GM12892 (cell line): ENCODE measurements around the gene TUBGCP2.
A peak's percentile ranks its signal among the peaks of the same experiment; 100 is the strongest.

Experiments used
- DNase-seq: peaks from one replicate; pipeline ENCODE4 v3.0.0; 2011; ENCODE audit not compliant: insufficient read length
- FAIRE-seq: peaks from 2 replicates; lab custom pipeline; 2011; peaks lifted over from hg19 to GRCh38; lab: Jason Lieb, UNC
- POLR2A ChIP-seq: IDR thresholded peaks from 2 replicates; pipeline ENCODE4 v1.6.1; 2011; ENCODE audit warnings: low read depth, low read length, control low read depth
- POLR2AphosphoS5 ChIP-seq: IDR thresholded peaks from 2 replicates; pipeline ENCODE4 v1.6.1; 2011; ENCODE audit warnings: low read depth, low read length, control low read depth
- TAF1 ChIP-seq: IDR thresholded peaks from 2 replicates; pipeline ENCODE4 v1.6.1; 2011; ENCODE audit warnings: low read depth, mild to moderate bottlenecking, control low read depth, low read length, borderline replicate concordance

The TUBGCP2 gene

DNA sequence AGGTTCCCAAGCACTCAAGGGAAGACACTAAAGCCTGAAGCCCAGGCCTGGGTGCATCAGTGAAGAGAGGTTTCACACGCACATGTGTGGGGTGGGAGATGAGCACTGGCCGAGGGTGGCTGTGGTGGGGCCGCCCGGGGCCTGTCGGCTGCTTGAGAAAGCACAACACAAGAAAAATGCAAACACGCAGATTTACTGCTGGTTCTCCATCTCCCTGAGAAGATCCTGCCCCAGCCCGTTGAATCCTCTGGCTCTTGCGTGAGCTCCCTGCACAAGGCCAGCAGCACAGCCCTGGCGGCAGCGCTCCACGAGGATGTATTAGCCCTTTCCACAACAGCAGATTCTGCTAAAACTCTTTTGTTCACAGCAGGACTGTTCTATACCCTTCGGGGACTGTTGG lies 6.2 kb upstream of the TUBGCP2 start:
- TF ChIP-seq TAF1 (no peak), POLR2A (no peak), POLR2AphosphoS5 (no peak)
- no peak for FAIRE-seq
- DNase-seq = no peak

DNA sequence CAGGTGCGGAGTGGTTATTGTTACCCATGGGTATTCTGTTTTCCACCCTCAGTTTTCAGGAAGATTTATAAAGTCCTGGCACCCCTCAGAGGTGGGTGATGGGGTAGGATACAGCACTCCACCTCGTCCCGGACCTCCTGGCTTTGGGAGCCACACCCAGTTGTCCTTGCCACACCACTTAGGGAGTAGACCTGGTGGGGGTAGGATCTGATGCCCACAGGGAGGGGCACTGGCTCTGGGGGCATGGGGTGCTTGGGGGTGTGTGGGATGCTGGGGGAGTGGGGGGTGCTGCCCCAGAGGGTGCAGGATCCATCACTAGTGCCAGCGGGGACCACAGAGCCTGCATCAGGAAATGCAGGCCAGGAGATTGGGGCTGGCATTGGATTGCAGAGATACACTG lies 4.5 kb upstream of the TUBGCP2 start:
- TF ChIP-seq TAF1 (no peak), POLR2AphosphoS5 (no peak), POLR2A (no peak)
- DNase-seq (no peak), FAIRE-seq (no peak)

DNA sequence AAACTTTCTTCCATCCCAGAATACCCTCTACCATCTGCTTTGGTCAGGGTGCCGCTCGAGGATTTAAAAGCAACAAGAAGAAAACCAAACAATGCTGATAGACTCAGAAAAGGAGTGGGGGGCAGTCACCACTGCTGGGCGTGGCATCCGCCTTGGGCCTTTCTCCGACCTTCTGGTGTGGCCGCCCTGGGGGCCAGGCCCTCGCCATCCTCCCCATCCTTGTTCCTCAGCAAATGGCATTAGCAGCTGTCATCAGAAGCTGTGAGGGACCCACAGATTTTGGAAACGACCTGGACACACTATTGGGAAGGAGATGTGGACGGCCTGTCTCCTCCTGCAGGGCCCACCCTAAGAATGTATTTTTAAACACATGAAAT lies 4.1 kb upstream of the TUBGCP2 start:
- TF ChIP-seq TAF1 (no peak), POLR2AphosphoS5 (no peak), POLR2A (no peak)
- FAIRE-seq (no peak), DNase-seq (no peak)

DNA sequence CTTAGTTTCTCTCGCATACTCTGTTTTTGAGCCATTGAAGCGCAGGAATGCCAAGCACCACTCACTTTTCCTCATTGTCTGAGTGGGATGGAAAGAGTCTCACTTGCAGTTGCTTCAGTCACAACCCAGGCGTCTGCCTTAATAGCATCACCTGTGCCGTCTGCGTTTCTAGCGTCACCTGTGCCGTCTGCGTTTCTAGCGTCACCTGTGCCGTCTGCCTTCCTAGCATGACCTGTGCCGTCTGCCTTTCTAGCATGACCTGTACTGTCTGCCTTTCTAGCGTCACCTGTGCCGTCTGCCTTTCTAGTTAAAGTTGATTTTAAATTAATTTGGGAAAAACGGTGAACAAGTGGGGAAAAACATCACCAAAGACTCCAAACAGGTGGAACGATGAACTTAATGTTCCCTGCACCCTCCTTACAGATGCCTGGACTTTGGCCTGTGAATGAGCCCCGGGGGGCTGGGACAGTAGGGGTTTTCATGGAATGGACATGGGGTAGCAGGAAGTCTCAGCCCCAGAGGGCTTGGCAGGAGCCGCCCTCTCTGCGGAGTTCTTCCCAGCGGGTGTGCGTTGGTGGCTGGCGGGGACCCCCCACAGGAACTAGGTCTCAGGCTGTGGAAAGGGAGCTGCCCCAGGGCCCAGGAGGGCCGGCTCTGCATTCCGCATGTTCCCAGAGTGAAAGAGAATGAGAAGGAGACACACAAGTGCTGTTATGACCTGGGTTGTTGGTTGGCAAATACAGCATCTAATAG lies 3.5 kb upstream of the TUBGCP2 start:
- FAIRE-seq (no peak), DNase-seq (no peak)
- TF ChIP-seq TAF1 = no peak
- no peak for TF ChIP-seq POLR2AphosphoS5
- no peak for TF ChIP-seq POLR2A

DNA sequence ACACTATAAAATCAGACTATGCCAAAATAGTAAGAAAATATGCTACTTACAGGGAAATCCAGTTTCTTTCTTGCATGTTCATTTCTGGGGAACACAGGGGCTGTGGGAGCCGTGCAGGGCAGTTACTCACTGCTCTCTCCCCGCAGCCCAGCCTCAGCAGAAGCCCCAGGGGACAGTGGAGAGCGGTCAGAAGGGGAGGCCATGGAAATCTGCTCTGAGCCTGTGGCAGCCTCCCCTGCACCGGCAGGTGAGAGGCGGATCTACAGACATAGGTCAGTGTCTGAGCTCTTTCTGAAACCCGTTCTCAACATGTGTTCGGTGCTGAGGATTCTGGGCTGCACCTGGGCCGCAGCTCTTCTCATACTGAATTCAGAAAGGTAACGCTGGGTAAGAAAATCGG lies 2.9 kb upstream of the TUBGCP2 start:
- TF ChIP-seq TAF1 (no peak), POLR2A (no peak), POLR2AphosphoS5 (no peak)
- FAIRE-seq (no peak), DNase-seq (no peak)

DNA sequence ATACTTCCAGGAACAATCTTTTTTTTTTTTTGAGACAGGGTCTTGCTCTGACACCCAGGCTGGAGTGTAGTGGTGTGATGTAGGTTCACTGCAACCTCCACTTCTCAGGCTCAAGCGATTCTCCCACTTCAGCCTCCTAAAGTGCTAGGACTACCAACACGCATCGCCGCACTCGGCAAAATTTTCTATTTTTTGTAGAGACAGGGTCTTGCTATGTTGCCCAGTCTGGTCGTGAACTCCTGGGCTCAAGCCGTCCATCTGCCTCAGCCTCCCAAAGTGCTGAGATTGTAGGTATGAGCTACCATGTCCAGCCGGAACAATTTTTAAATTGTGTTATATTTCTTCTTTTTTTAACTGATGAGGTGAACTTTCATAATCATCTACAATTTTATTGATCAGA lies 2.1 kb upstream of the TUBGCP2 start:
- no peak for DNase-seq
- TF ChIP-seq POLR2AphosphoS5 = no peak
- FAIRE-seq = no peak

DNA sequence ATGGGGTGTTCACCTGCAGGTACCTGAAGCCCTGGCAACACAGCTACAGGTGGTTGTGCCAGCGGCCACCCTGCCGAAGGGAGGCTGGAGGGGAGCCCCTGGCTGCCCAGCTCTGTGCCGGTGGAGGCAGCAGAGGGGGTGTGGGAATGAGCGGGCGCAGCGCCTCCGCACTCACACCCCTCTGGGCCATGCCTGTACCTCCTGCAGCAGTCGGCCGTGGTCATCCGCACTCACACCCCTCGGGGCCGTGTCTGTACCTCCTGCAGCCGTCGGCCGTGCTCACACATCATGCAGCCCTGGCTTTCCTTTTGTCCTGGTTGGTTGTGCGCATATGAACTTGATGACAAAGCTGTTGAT lies 1.7 kb upstream of the TUBGCP2 start:
- TF ChIP-seq POLR2AphosphoS5 = no peak
- no peak for TF ChIP-seq POLR2A
- no peak for TF ChIP-seq TAF1
- no peak for DNase-seq
- no peak for FAIRE-seq

DNA sequence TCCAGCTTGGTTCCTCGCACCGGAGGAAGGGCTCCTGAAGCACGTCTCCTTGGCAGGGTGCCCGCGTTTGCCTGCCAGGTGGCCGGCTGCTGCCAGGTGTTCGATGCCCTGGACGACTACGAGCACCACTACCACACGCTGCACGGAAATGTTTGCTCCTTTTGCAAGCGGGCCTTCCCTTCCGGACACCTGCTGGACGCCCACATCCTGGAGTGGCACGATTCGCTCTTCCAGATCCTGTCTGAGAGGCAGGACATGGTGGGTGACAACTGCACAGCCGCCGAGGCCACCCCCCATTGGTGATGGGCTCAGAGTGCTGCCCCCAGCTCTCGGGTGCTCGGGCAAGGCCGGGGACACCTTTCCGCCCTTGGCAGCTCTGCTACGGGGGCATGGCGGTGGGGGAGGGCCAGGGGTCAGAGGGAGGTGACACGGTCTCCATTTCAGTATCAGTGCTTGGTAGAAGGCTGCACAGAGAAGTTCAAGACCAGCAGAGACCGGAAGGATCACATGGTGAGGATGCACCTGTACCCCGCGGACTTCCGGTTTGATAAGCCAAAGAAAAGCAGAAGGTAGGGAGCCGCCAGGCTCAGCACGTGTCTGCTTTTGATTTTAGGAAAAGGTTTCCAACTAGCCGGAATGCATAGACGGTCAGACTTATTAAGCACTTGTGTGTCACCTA lies 1.2 kb upstream of the TUBGCP2 start:
- FAIRE-seq (no peak), DNase-seq (no peak)
- no peak for TF ChIP-seq POLR2A
- no peak for TF ChIP-seq POLR2AphosphoS5
- TF ChIP-seq TAF1 = no peak

DNA sequence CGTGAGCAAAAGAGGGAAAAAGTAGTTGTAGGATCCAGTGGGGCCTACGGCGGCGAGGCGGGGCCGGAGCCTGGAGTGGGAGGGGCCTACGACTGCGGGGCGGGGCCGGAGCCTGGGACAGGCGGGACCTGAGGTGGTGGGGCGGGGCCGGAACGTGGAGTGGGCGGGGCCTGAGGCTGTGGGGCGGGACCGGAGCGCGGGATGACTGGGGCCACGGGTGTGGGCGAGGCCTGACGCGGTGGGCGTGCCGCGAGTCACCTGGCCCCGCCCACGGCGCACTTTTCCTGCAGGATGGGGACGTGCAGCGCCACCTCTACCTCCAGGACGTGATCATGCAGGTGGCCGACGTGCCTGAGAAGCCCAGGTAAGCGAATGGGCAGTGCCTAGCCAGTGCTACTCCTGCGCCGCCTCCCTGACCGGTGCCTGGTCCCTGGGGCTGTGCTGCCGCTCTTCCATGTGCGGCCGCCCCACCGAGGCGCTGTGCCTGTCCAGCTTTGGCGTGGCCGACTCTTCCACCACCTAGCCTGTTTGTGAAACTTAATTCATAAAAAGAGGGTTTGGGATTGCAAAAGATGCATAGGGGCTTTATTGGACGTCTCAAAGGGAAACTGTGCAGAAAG lies 538 bp upstream of the TUBGCP2 start:
- FAIRE-seq = no peak
- DNase-seq = peak; percentile 93
- no peak for TF ChIP-seq POLR2A
- TF ChIP-seq TAF1 = no peak
- TF ChIP-seq POLR2AphosphoS5 = no peak

DNA sequence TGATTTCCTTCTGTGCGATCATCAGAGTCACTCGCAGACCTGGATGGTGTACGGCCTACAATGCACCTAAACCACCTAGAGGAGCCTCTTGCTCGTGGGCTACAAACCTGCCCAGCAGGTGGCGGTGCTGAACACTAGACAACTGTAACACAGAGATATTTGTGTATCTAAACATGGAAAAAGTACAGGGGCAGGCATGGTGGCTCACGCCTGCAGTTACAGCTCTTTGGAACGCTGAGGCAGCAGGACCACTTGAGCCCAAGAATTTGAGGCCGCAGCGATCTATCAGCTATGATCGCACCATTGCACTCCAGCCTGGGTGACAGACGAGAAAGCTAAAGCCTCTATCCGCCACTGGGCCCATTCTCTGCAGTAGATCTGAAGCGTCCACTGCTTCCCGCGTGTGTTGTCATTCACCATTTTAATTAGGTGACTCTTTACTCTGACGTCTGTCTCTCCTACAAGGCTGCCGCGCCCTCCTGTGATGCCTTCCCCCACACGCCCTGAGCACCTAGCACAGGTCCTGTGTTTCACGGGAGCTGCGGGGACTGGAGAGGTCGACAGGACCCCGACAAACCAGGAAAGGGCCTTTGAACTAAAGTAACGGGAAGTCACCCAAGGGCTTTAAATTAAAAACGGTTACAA lies 774 bp downstream of the TUBGCP2 start:
- TF ChIP-seq TAF1 = no peak
- peak; percentile 95 for FAIRE-seq
- no peak for DNase-seq

DNA sequence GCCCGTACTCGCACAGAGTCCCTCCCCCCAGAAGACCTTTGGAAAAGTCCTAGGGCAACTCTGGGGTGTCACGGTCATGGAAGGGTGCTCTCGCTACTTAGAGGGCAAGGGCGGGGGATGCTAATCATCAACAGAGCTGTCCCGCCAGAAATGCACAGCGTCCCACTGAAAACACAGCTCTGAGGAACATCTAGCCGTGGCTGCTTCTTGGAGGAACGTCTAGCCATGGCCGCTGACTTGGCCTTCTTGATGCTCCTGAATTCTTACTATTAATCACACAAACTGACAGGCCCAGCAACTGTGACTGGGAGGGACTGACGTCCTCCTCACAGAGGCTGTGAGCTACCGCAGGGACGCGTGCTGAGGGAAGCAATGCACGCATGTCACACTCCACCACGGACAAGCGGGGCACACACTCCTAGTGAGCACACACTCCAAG lies 1.7 kb downstream of the TUBGCP2 start:
- DNase-seq = no peak
- no peak for FAIRE-seq

More for the DNA sequence above, 1.7 kb downstream of the TUBGCP2 start:
- TF ChIP-seq POLR2AphosphoS5 (no peak), POLR2A (no peak), TAF1 (no peak)
